CD14-positive monocyte (primary cell): ENCODE measurements around the gene RSPH1. TPM values are rescaled to one million over a fixed set of nuclear protein-coding genes. Genes with fewer than 3 reads are reported as not detected.
A peak's percentile ranks its signal among the peaks of the same experiment; 100 is the strongest.

Source experiments
- DNase-seq, 3 donors: peaks; one replicate each; pipeline ENCODE4 v3.0.0-alpha.2; 2011 to 2022
- H2AFZ ChIP-seq: 2 replicates; pipeline ENCODE4 v1.6.0; 2012; ENCODE audit warnings: mild to moderate bottlenecking, low read depth, low read length, inconsistent platforms; ENCODE audit not compliant: insufficient read depth, poor library complexity, severe bottlenecking
- H3K27ac ChIP-seq, 2 donors: 1 replicate in 1 of 2; 2 replicates in 1 of 2; pipeline ENCODE4 v1.5.1; 2012 to 2013; ENCODE audit warnings: low read length in 2 of 2, control low read depth in 1 of 2, inconsistent platforms in 1 of 2, low read depth in 1 of 2, mild to moderate bottlenecking in 1 of 2
- H3K27me3 ChIP-seq, 2 donors: one replicate each; pipeline versions ENCODE4 v1.6.0 to v1.6.1; 2011 to 2013; ENCODE audit warnings: low read length in 2 of 2; ENCODE audit not compliant: control insufficient read depth in 2 of 2, insufficient read depth in 2 of 2
- H3K36me3 ChIP-seq, 2 donors: replicated peaks in 1 of 2; 1 replicate in 1 of 2; 2 replicates in 1 of 2; pipeline versions ENCODE4 v1.5.1 to v1.6.1; 2012 to 2013; ENCODE audit warnings: low read length in 2 of 2, control low read depth in 1 of 2, inconsistent platforms in 1 of 2, mild to moderate bottlenecking in 1 of 2; ENCODE audit not compliant: insufficient read depth in 2 of 2, control insufficient read depth in 1 of 2
- H3K4me1 ChIP-seq, 2 donors: 1 replicate in 1 of 2; 2 replicates in 1 of 2; pipeline versions ENCODE4 v1.5.1 to v1.6.1; 2012 to 2013; ENCODE audit warnings: low read length in 2 of 2, control low read depth in 1 of 2, inconsistent platforms in 1 of 2, mild to moderate bottlenecking in 1 of 2, moderate library complexity in 1 of 2; ENCODE audit not compliant: insufficient read depth in 2 of 2, control insufficient read depth in 1 of 2
- H3K4me2 ChIP-seq: replicated peaks from 2 replicates; pipeline ENCODE3; 2012; ENCODE audit warnings: low read length, moderate library complexity, mild to moderate bottlenecking; ENCODE audit not compliant: poor library complexity, severe bottlenecking; ENCODE audit errors: extremely low read depth
- H3K4me3 ChIP-seq, 3 experiments: fragments of 200-600 bp in 1 of 3; sonication (generic) in 1 of 3; replicated peaks in 1 of 3; 1 replicate in 2 of 3; 2 replicates in 1 of 3; pipeline ENCODE4 v1.5.1; 2011 to 2013; ENCODE audit warnings: low read length in 3 of 3, mild to moderate bottlenecking in 3 of 3, control low read depth in 2 of 3, low read depth in 2 of 3, inconsistent platforms in 1 of 3, moderate library complexity in 1 of 3
- H3K79me2 ChIP-seq: 2 replicates; pipeline ENCODE4 v1.6.0; 2012; ENCODE audit warnings: mild to moderate bottlenecking, control low read depth, inconsistent platforms, low read length, moderate library complexity; ENCODE audit not compliant: insufficient read depth
- H3K9ac ChIP-seq: 2 replicates; pipeline ENCODE4 v1.6.0; 2017; ENCODE audit warnings: low read length, mild to moderate bottlenecking; ENCODE audit not compliant: insufficient read depth, poor library complexity, severe bottlenecking
- H3K9me3 ChIP-seq, 2 donors: replicated peaks in 1 of 2; 1 replicate in 1 of 2; 2 replicates in 1 of 2; pipeline versions ENCODE4 v1.5.1 to v1.6.1; 2012 to 2013; ENCODE audit warnings: low read length in 2 of 2, control low read depth in 1 of 2; ENCODE audit not compliant: control insufficient read depth in 1 of 2, insufficient read depth in 1 of 2
- H4K20me1 ChIP-seq: 2 replicates; pipeline ENCODE4 v1.6.0; 2012; ENCODE audit warnings: mild to moderate bottlenecking, low read length, control low read depth, moderate library complexity; ENCODE audit not compliant: insufficient read depth
- H3K27ac Mint-ChIP-seq, 7 donors: one replicate each; pipeline ENCODE4 v1.8.0; 2020; ENCODE audit warnings: mild to moderate bottlenecking in 7 of 7, mixed read lengths in 7 of 7, moderate library complexity in 6 of 7, inconsistent platforms in 2 of 7
- H3K27me3 Mint-ChIP-seq, 3 donors: one replicate each; pipeline ENCODE4 v1.8.0; 2021 to 2022; ENCODE audit warnings: low read depth in 3 of 3, mild to moderate bottlenecking in 3 of 3, mixed read lengths in 3 of 3, moderate library complexity in 3 of 3, inconsistent platforms in 1 of 3
- H3K36me3 Mint-ChIP-seq, 2 donors: one replicate each; pipeline ENCODE4 v1.8.0; 2020; ENCODE audit warnings: mixed read lengths in 2 of 2, inconsistent platforms in 1 of 2, mild to moderate bottlenecking in 1 of 2
- H3K4me1 Mint-ChIP-seq: one replicate; pipeline ENCODE4 v1.8.0; 2020; ENCODE audit warnings: mild to moderate bottlenecking, mixed read lengths
- H3K4me3 Mint-ChIP-seq, 2 donors: one replicate each; pipeline ENCODE4 v1.8.0; 2020; ENCODE audit warnings: mild to moderate bottlenecking in 2 of 2, mixed read lengths in 2 of 2, moderate library complexity in 1 of 2
- H3K9me3 Mint-ChIP-seq, 7 donors: one replicate each; pipeline ENCODE4 v1.8.0; 2020 to 2022; ENCODE audit warnings: mixed read lengths in 7 of 7, mild to moderate bottlenecking in 6 of 7, moderate library complexity in 6 of 7, inconsistent platforms in 2 of 7
- CTCF ChIP-seq: fragments of 200-600 bp; IDR thresholded peaks from one replicate; pipeline ENCODE4 v1.8.0; 2022; ENCODE audit warnings: antibody characterized with exemption, mild to moderate bottlenecking
- WGBS: methylation state at CpG from one replicate; pipeline ENCODE4 v1.1.5; 2013; ENCODE audit warnings: missing lambda C conversion rate; ENCODE audit not compliant: insufficient coverage; 5-methylcytosine and 5-hydroxymethylcytosine counted together
- intact Hi-C, 2 donors: fragments of 100-400 bp; cut with micrococcal nuclease; formaldehyde crosslinking; loops; one replicate each; pipeline versions ENCODE4 v1.15.0 to v1.15.1; 2023
- polyA minus RNA-seq: library from RNA; depleted of rRNA, polyadenylated mRNA; stranded (reverse); fragments of >200 nt; gene quantifications from 2 replicates; pipeline ENCODE4 v1.2.3, GENCODE V29; 2012
- polyA plus RNA-seq, 3 donors: library from polyadenylated mRNA; depleted of rRNA in 1 of 3; unstranded in 2 of 3; stranded (reverse) in 1 of 3; fragments of 300-500 nt in 2 of 3; fragments of >200 nt in 1 of 3; fragmentation: Illumina TruSeq in 2 of 3; gene quantifications; 1 replicate in 2 of 3; 2 replicates in 1 of 3; pipeline ENCODE4 v1.2.3, GENCODE V29; 2012 to 2021
- total RNA-seq, 12 experiments: library from RNA in 1 of 12; stranded (reverse) in 1 of 12; fragments of 120-200 nt in 1 of 12; gene quantifications; one replicate each; pipeline ENCODE4 v1.2.4 and lab custom pipeline; 2013 to 2026; ENCODE audit warnings: mixed read lengths in 6 of 12, inconsistent platforms in 1 of 12

Gene RSPH1
- not detected for total RNA-seq (2013)
- polyA plus RNA-seq (under 1 TPM in 1 of 3 donors, not detected in 2; 0.03 TPM), polyA minus RNA-seq (not detected in 2 replicates), total RNA-seq (lab: John Stamatoyannopoulos, UW) (0 to 1.5 (median 0.05) reads per million in 11 experiments)

- H3K9me3 ChIP-seq: no peaks in the 10 kb centered on the region
- H4K20me1 ChIP-seq: no peaks in the 10 kb centered on the region
- Mint-ChIP-seq H3K27ac (peak within 1 kb of the TSS; percentile 84 to 94 (median 90)), H3K36me3 (no peaks in the 10 kb centered on the region), H3K27me3 (peaks cover 2 to 5% (median 5%) of the 10 kb centered on the region in 3 donors), H3K4me3 (peak within 1 kb of the TSS; percentile 89 to 99), H3K9me3 (no peaks in the 10 kb centered on the region), H3K4me1 (peaks cover 18% of the 10 kb centered on the region)
- peaks cover 0 to 3% of the 10 kb centered on the region in 2 donors for H3K27me3 ChIP-seq
- DNase-seq: peak; percentile 99
- H3K4me2 ChIP-seq: peak within 1 kb of the TSS; percentile 95
- H3K79me2 ChIP-seq: no peaks in the 10 kb centered on the region
- H3K4me1 ChIP-seq: peaks cover 13 to 17% of the 10 kb centered on the region in 2 donors
- H2AFZ ChIP-seq: peak within 1 kb of the TSS; percentile 94
- intact Hi-C loops: loop anchor here in 1 of 2 donors (5.0 kb wide), 1 partner anchor 36 kb away; no protein-coding TSS in a partner anchor
- H3K36me3 ChIP-seq: no peaks in the 10 kb centered on the region
- H3K9ac ChIP-seq: peak within 1 kb of the TSS; percentile 68
- WGBS: under 1% methylated on average over 57 of the region's 58 CpGs
- TF ChIP-seq CTCF: no peak
- H3K4me3 ChIP-seq: peak within 1 kb of the TSS; percentile 50 to 83 (median 74)
- peak within 1 kb of the TSS; percentile 20 to 79 for H3K27ac ChIP-seq
These were observed at the start of gene RSPH1 for GRCh38 chr21:42496120-42496838. TSS of gene RSPH1 (minus strand) at chr21:42496224. CDS start at chr21:42496186, 38 bp downstream.

- Histone ChIP-seq H3K9ac (no peak overlapping the region), H2AFZ (no peak overlapping the region), H3K4me3 (no peak overlapping the region), H3K4me2 (no peak overlapping the region), H3K27ac (no peak overlapping the region), H3K79me2 (no peaks in the 10 kb centered on the region), H3K27me3 (no peaks in the 10 kb centered on the region), H3K9me3 (no peaks in the 10 kb centered on the region), H3K4me1 (no peaks in the 10 kb centered on the region), H3K36me3 (peaks cover 61 to 99% of the 10 kb centered on the region in 2 donors), H4K20me1 (no peaks in the 10 kb centered on the region)
- H3K36me3 Mint-ChIP-seq: peaks cover 77 to 78% of the 10 kb centered on the region in 2 donors
- TF ChIP-seq CTCF: no peak
- no peaks in the 10 kb centered on the region for H3K4me1 Mint-ChIP-seq
- no peak for DNase-seq
- 83% methylated on average over 6 of the region's 8 CpGs for WGBS
- H3K27ac Mint-ChIP-seq: peak overlapping the region in 1 of 7 donors; percentile 19
- intact Hi-C loops: no loop called here
- peaks cover 0 to 2% (median 2%) of the 10 kb centered on the region in 3 donors for H3K27me3 Mint-ChIP-seq
- H3K9me3 Mint-ChIP-seq: peaks cover 0 to 1% (median 0%) of the 10 kb centered on the region in 7 donors
- H3K4me3 Mint-ChIP-seq: no peak overlapping the region
These were observed 49.7 kb upstream of the RSPH1 start for GRCh38 chr21:42545745-42546144.
